ENCODE data around the gene SLC7A6.

The SLC7A6 gene

GRCh38 chr16:68257906-68258800 is 6.2 kb upstream of the SLC7A6 start:
- peak; percentile 47 to 74 for DNase-seq

GRCh38 chr16:68259007-68259825 is 5.1 kb upstream of the SLC7A6 start:
- no peak for DNase-seq

- no peak for DNase-seq
Observed at GRCh38 chr16:68263559-68264127, 683 bp upstream of the SLC7A6 start.

- peak; percentile 46 to 59 for DNase-seq
Observed at GRCh38 chr16:68265078-68265920, 973 bp downstream of the SLC7A6 start.

- no peak for DNase-seq
Observed at GRCh38 chr16:68267612-68268405, 3.5 kb downstream of the SLC7A6 start.

GRCh38 chr16:68269793-68270192 is 5.5 kb downstream of the SLC7A6 start:
- no peak for DNase-seq

- DNase-seq = no peak
Observed at GRCh38 chr16:68270353-68270752, 6.0 kb downstream of the SLC7A6 start.

GRCh38 chr16:68272507-68273209 is 8.3 kb downstream of the SLC7A6 start:
- no peak for DNase-seq

- DNase-seq = no peak
Observed at GRCh38 chr16:68273459-68273858, 9.1 kb downstream of the SLC7A6 start.

GRCh38 chr16:68273896-68274295 is 9.6 kb downstream of the SLC7A6 start:
- no peak for DNase-seq

- DNase-seq = no peak
Observed at GRCh38 chr16:68274441-68274840, 10.1 kb downstream of the SLC7A6 start.

- DNase-seq = no peak
Observed at GRCh38 chr16:68275611-68276191, 11.4 kb downstream of the SLC7A6 start.

GRCh38 chr16:68276223-68276622 is 11.9 kb downstream of the SLC7A6 start:
- no peak for DNase-seq

- DNase-seq = peak in 1 of 2 donors; percentile 33
Observed at GRCh38 chr16:68279726-68280558, 15.6 kb downstream of the SLC7A6 start.

GRCh38 chr16:68281368-68282063 is 17.2 kb downstream of the SLC7A6 start:
- DNase-seq = no peak

- DNase-seq = no peak
Observed at GRCh38 chr16:68282064-68282452, 17.7 kb downstream of the SLC7A6 start.

- DNase-seq = peak in 1 of 2 donors; percentile 32
Observed at GRCh38 chr16:68283346-68283745, 19.0 kb downstream of the SLC7A6 start.

- no peak for DNase-seq
Observed at GRCh38 chr16:68283801-68284598, 19.7 kb downstream of the SLC7A6 start.
